Endothelial cell (in vitro differentiated cells): ENCODE results near the gene LCOR. TPM values are rescaled to one million over a fixed set of nuclear protein-coding genes. Genes with fewer than 3 reads are reported as not detected.

Experiments
- DNase-seq: peaks from one replicate; pipeline ENCODE4 v3.0.0; 2021; ENCODE audit warnings: low spot score
- H3K27ac Mint-ChIP-seq: one replicate; pipeline ENCODE4 v1.8.0; 2021; ENCODE audit warnings: mixed read lengths, inconsistent platforms; ENCODE audit not compliant: unreplicated experiment
- H3K27me3 Mint-ChIP-seq: one replicate; pipeline ENCODE4 v1.8.0; 2021; ENCODE audit warnings: mild to moderate bottlenecking, moderate library complexity, mixed read lengths, inconsistent platforms; ENCODE audit not compliant: unreplicated experiment
- H3K36me3 Mint-ChIP-seq: one replicate; pipeline ENCODE4 v1.8.0; 2021; ENCODE audit warnings: mild to moderate bottlenecking, low read depth, mixed read lengths, inconsistent platforms; ENCODE audit not compliant: unreplicated experiment
- H3K4me1 Mint-ChIP-seq: one replicate; pipeline ENCODE4 v1.8.0; 2021; ENCODE audit warnings: mild to moderate bottlenecking, mixed read lengths, inconsistent platforms; ENCODE audit not compliant: unreplicated experiment
- H3K4me3 Mint-ChIP-seq: one replicate; pipeline ENCODE4 v1.8.0; 2021; ENCODE audit warnings: mild to moderate bottlenecking, mixed read lengths, inconsistent platforms; ENCODE audit not compliant: unreplicated experiment
- H3K9me3 Mint-ChIP-seq: one replicate; pipeline ENCODE4 v1.8.0; 2021; ENCODE audit warnings: mixed read lengths, inconsistent platforms; ENCODE audit not compliant: unreplicated experiment
- CTCF ChIP-seq: fragments of 200-600 bp; sonication (generic); IDR thresholded peaks from one replicate; pipeline ENCODE4 v1.5.0; 2021; ENCODE audit warnings: antibody characterized with exemption; ENCODE audit not compliant: unreplicated experiment
- total RNA-seq: library from RNA; stranded (reverse); fragmentation: NEBNext Ultra II Directional; extraction: Animal tissue kit (Norgen Biotek cat#: 25700); gene quantifications from one replicate; pipeline ENCODE4 v1.2.1, GENCODE V29; 2021; ENCODE audit not compliant: unreplicated experiment

The LCOR gene
- total RNA-seq, 1 donor from 2014 or later, result 36.6 TPM

GRCh38 chr10:96918214-96919002 is 86.3 kb downstream of the LCOR start:
- Mint-ChIP-seq H3K4me1 (peaks cover 5% of the 10 kb centered on the region), H3K27me3 (peaks cover 2% of the 10 kb centered on the region), H3K27ac (no peak overlapping the region), H3K4me3 (no peak overlapping the region), H3K36me3 (peaks cover 5% of the 10 kb centered on the region), H3K9me3 (no peaks in the 10 kb centered on the region)
- no peak for TF ChIP-seq CTCF
- no peak for DNase-seq

GRCh38 chr10:96919785-96920430 is 87.8 kb downstream of the LCOR start:
- H3K27ac Mint-ChIP-seq, result no peak overlapping the region
- H3K27me3 Mint-ChIP-seq, result peaks cover 2% of the 10 kb centered on the region
- H3K4me3 Mint-ChIP-seq, result no peak overlapping the region
- peaks cover 7% of the 10 kb centered on the region for H3K4me1 Mint-ChIP-seq
- TF ChIP-seq CTCF, result no peak
- DNase-seq, result no peak
- H3K9me3 Mint-ChIP-seq, result no peaks in the 10 kb centered on the region
- no peaks in the 10 kb centered on the region for H3K36me3 Mint-ChIP-seq

- no peak for DNase-seq
- no peaks in the 10 kb centered on the region for H3K9me3 Mint-ChIP-seq
- peaks cover 7% of the 10 kb centered on the region for H3K4me1 Mint-ChIP-seq
- no peak overlapping the region for H3K4me3 Mint-ChIP-seq
- H3K36me3 Mint-ChIP-seq, result no peaks in the 10 kb centered on the region
- peaks cover 2% of the 10 kb centered on the region for H3K27me3 Mint-ChIP-seq
- H3K27ac Mint-ChIP-seq, result no peak overlapping the region
- no peak for TF ChIP-seq CTCF
Measured at GRCh38 chr10:96921655-96922054, 89.6 kb downstream of the LCOR start.

- H3K9me3 Mint-ChIP-seq, result no peaks in the 10 kb centered on the region
- H3K36me3 Mint-ChIP-seq, result no peaks in the 10 kb centered on the region
- no peak for DNase-seq
- H3K4me3 Mint-ChIP-seq, result no peak overlapping the region
- TF ChIP-seq CTCF, result no peak
- H3K4me1 Mint-ChIP-seq, result peaks cover 6% of the 10 kb centered on the region
- H3K27ac Mint-ChIP-seq, result peak overlapping the region; percentile 62
- peaks cover 2% of the 10 kb centered on the region for H3K27me3 Mint-ChIP-seq
Measured at GRCh38 chr10:96922978-96923948, 91.2 kb downstream of the LCOR start.
